Karpas-422 (cell line): ENCODE results near the gene METTL2A. TPM values are rescaled to one million over a fixed set of nuclear protein-coding genes. Genes with fewer than 3 reads are reported as not detected.
"Not testable (repeated sequence)": the region's sequence is repeated elsewhere in the genome, so short reads cannot be mapped to it uniquely, and the experiment has no call there.

Experiments
- DNase-seq: peaks from one replicate; pipeline ENCODE4 v3.0.0-alpha.2; 2015
- H2AFZ ChIP-seq: fragments of 200-600 bp; sonication (generic); 2 replicates; pipeline ENCODE4 v1.6.1; 2014; ENCODE audit warnings: antibody characterized with exemption, low read length, mixed read lengths
- H3K27ac ChIP-seq: fragments of 200-600 bp; sonication (generic); 2 replicates; pipeline ENCODE4 v1.5.1; 2014; ENCODE audit warnings: mild to moderate bottlenecking, low read length, moderate library complexity
- H3K27me3 ChIP-seq: fragments of 200-600 bp; sonication (generic); 2 replicates; pipeline ENCODE4 v1.6.1; 2014; ENCODE audit warnings: low read length, mixed read lengths
- H3K36me3 ChIP-seq: fragments of 200-600 bp; sonication (generic); 2 replicates; pipeline ENCODE4 v1.6.1; 2014; ENCODE audit warnings: low read length, mixed read lengths; ENCODE audit not compliant: insufficient read depth
- H3K4me1 ChIP-seq: fragments of 200-600 bp; sonication (generic); 2 replicates; pipeline ENCODE4 v1.6.1; 2014; ENCODE audit warnings: mild to moderate bottlenecking, low read length, mixed read lengths
- H3K4me2 ChIP-seq: fragments of 200-600 bp; sonication (generic); 2 replicates; pipeline ENCODE4 v1.6.1; 2014; ENCODE audit warnings: low read length, low read depth, mild to moderate bottlenecking; ENCODE audit not compliant: poor library complexity, severe bottlenecking
- H3K4me3 ChIP-seq: fragments of 200-600 bp; sonication (generic); 2 replicates; pipeline ENCODE4 v1.5.1; 2014; ENCODE audit warnings: mild to moderate bottlenecking, antibody characterized with exemption, low read length, mixed read lengths
- H3K79me2 ChIP-seq: fragments of 200-600 bp; sonication (generic); 2 replicates; pipeline ENCODE4 v1.6.1; 2014; ENCODE audit warnings: mild to moderate bottlenecking, low read length, mixed read lengths
- H3K9ac ChIP-seq: fragments of 200-600 bp; sonication (generic); 2 replicates; pipeline ENCODE4 v1.6.0; 2014; ENCODE audit warnings: low read length
- H3K9me2 ChIP-seq: fragments of 200-600 bp; sonication (generic), shearing (Covaris generic); replicated peaks from 2 replicates; pipeline ENCODE4 v1.6.0; 2014; ENCODE audit warnings: mild to moderate bottlenecking, low read length, moderate library complexity; ENCODE audit not compliant: insufficient read depth
- H3K9me3 ChIP-seq: fragments of 300-700, 200-600 bp; sonication (generic); 2 replicates; pipeline ENCODE4 v1.6.1; 2014; ENCODE audit warnings: low read length, mixed read lengths
- H4K20me1 ChIP-seq: fragments of 200-600 bp; sonication (generic); 2 replicates; pipeline ENCODE4 v1.6.1; 2014; ENCODE audit warnings: mild to moderate bottlenecking, antibody characterized with exemption, low read length, low read depth; ENCODE audit not compliant: insufficient read depth
- small RNA-seq: library from RNA; depleted of rRNA; stranded (forward); fragments of <200 nt; gene quantifications from one replicate; pipeline ENCODE3, GENCODE V24; 2014
- total RNA-seq: library from RNA; depleted of rRNA; stranded (reverse); fragments of >200 nt; shearing (Covaris generic); gene quantifications from 2 replicates; pipeline ENCODE4 v1.2.3, GENCODE V29; 2014; ENCODE audit warnings: low replicate concordance; rRNA removed

METTL2A gene
- total RNA-seq, 1 experiment from 2014 or later = 17.9 TPM

DNA sequence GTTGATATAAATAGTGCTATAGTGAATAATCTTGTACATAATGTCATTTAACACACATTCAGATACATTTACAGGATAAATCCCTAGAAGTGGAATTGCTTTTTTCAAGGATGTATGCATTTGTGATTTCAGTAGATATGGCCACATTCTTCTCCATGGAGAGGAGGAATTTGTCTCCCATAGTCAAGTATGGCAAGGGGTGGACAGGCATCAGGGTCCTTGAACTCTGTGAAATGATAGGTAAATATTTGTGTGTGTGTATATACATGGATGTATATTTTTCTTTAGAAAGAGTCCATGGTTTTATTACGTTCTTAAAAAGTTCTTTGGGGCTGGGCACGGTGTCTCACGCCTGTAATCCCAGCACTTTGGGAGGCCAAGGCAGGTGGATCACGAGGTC is 72.6 kb downstream of the METTL2A start:
- not testable (repeated sequence) for H4K20me1 ChIP-seq, H3K27ac ChIP-seq, H3K9me2 ChIP-seq, H3K27me3 ChIP-seq, H3K4me1 ChIP-seq, H2AFZ ChIP-seq, H3K4me3 ChIP-seq, DNase-seq, H3K9ac ChIP-seq, H3K4me2 ChIP-seq, H3K9me3 ChIP-seq, H3K36me3 ChIP-seq
- H3K79me2 ChIP-seq = peaks cover 86% of the 10 kb centered on the region

GRCh38 chr17:62498796-62499195 is 75.1 kb downstream of the METTL2A start:
- not testable (repeated sequence) for H3K9ac ChIP-seq, H3K4me2 ChIP-seq
- peaks cover 80% of the 10 kb centered on the region for H3K79me2 ChIP-seq

More at GRCh38 chr17:62498796-62499195, 75.1 kb downstream of the METTL2A start:
- not testable (repeated sequence) for H3K4me3 ChIP-seq, H4K20me1 ChIP-seq, H3K27ac ChIP-seq, H3K27me3 ChIP-seq, H3K9me3 ChIP-seq, H3K4me1 ChIP-seq, DNase-seq, H3K36me3 ChIP-seq, H2AFZ ChIP-seq, H3K9me2 ChIP-seq

Small RNA genes lying within 50 kb of the gene (small RNA-seq; reads per million reads assigned to genes)
- not detected for gene RNU7-52P

Other genes with a start within 250 kb of the METTL2A start
- not detected in 2 replicates for gene EFCAB3, start 43.3 kb upstream of the METTL2A start, total RNA-seq
- 48.6 and 63.3 TPM in 2 replicates for gene TLK2, start 54.9 kb downstream of the METTL2A start, total RNA-seq
- 0.26 and 2.3 TPM in 2 replicates for gene MRC2, start 203.8 kb downstream of the METTL2A start, total RNA-seq